Vagina (tissue), 2 donors: ENCODE data around the gene DENND4A. TPM values are rescaled to one million over a fixed set of nuclear protein-coding genes. Genes with fewer than 3 reads are reported as not detected.
A peak's percentile ranks its signal among the peaks of the same experiment; 100 is the strongest.
"Not testable (repeated sequence)": the region's sequence is repeated elsewhere in the genome, so short reads cannot be mapped to it uniquely, and the experiment has no call there.

Experiments used
- DNase-seq, 2 donors: peaks; one replicate each; pipeline ENCODE4 v3.0.0-alpha.2; 2017; ENCODE audit errors: extremely low spot score in 2 of 2
- H3K27ac ChIP-seq: fragments of 200-600 bp; sonication (generic); one replicate; pipeline ENCODE4 v1.5.1; 2019
- H3K27me3 ChIP-seq: fragments of 200-600 bp; sonication (generic); one replicate; pipeline ENCODE4 v1.5.1; 2019
- H3K36me3 ChIP-seq, 2 donors: fragments of 200-600 bp; sonication (generic); one replicate each; pipeline ENCODE4 v1.5.1; 2017 to 2019
- H3K4me1 ChIP-seq: fragments of 200-600 bp; sonication (generic); one replicate; pipeline ENCODE4 v1.5.1; 2019
- H3K4me3 ChIP-seq, 2 donors: fragments of 200-600 bp; sonication (generic); 1 replicate in 1 of 2; 2 replicates in 1 of 2; pipeline ENCODE4 v1.5.1; 2016 to 2019
- H3K9me3 ChIP-seq: fragments of 200-600 bp; sonication (generic); one replicate; pipeline ENCODE4 v1.5.1; 2019
- POLR2A ChIP-seq, 2 donors: fragments of 450-650 bp; IDR thresholded peaks; one replicate each; pipeline ENCODE4 v1.6.1; 2017; ENCODE audit warnings: antibody characterized with exemption in 2 of 2, mild to moderate bottlenecking in 2 of 2, moderate library complexity in 2 of 2
- POLR2AphosphoS5 ChIP-seq, 2 donors: sonication (generic); formaldehyde crosslinking; IDR thresholded peaks; one replicate each; pipeline ENCODE4 v1.9.0; 2017; ENCODE audit warnings: antibody characterized with exemption in 2 of 2, mild to moderate bottlenecking in 2 of 2, low read depth in 1 of 2; ENCODE audit not compliant: insufficient read depth in 1 of 2
- intact Hi-C: fragments of 100-400 bp; cut with DNase I; formaldehyde crosslinking; loops from one replicate; pipeline ENCODE4 v1.15.1; 2023
- total RNA-seq: library from RNA; depleted of rRNA; stranded (reverse); fragments of >200 nt; gene quantifications from one replicate; pipeline ENCODE4 v1.2.3, GENCODE V29; 2016
- TF ChIP-seq, protein P1 (sequence below), 3 experiments: fragments of 450-650 bp in 2 of 3; fragments of 200-600 bp in 1 of 3; sonication (generic) in 1 of 3; IDR thresholded peaks; one replicate each; pipeline ENCODE4 v1.5.1; 2017 to 2019; ENCODE audit warnings: antibody characterized with exemption in 3 of 3, mild to moderate bottlenecking in 2 of 3, moderate library complexity in 2 of 3

The DENND4A gene
- total RNA-seq, 1 donor from 2014 or later: 28.7 TPM

DNA sequence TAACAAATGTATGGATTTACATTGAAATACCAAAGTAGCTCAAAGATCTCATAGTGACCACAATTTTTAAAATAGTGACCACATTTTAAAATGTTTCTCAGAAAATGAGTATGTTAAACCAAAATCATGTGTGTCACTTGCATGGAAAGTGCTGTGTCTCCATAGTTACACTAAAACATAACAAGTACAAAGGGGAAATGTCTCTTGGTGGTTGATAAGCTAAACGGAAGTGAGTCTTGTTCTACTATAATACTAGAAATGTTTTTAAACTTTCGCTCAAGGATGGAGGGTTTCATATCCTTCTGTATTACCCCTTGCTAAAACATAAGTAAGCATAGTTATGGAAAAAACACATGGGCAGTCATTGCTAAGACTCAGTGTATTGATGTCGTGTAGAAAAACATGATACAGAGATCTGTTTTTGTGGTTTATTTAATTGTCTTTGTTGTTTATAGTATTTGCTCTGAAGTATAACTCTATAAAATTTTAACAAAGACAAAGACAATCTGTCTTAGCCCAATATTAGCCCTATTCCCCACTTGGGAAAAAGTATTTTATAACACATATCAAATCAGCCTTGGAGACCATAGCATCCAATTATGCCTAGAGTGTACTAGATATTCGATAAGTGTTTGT is 27.0 kb upstream of the DENND4A start:
- intact Hi-C loops: no loop called here
- no peak overlapping the region for H3K27ac ChIP-seq
- DNase-seq: no peak

DNA sequence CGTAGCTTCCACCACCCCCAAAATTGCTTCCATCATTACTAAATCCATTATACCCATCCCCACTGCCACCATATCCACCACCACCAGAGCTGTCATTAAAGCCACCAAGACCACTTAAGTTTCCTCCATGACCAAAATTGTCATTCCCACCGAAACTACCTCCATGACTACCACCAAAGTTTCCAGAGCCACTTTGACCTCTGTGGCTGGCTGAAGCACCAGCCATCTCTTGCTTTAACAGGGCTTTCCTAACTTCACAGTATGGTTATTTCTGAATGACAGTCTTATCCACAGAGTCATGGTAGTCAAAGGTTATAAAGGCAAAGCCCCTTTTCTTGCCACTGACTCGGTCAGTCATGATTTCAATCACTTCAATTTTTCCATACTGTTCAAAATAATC is 24.3 kb upstream of the DENND4A start:
- Histone ChIP-seq H3K4me3 (no peak overlapping the region), H3K27ac (no peak overlapping the region), H3K36me3 (no peaks in the 10 kb centered on the region), H3K4me1 (no peaks in the 10 kb centered on the region), H3K27me3 (no peaks in the 10 kb centered on the region), H3K9me3 (peaks cover 10% of the 10 kb centered on the region)
- DNase-seq: no peak
- TF ChIP-seq POLR2A (IDR thresholded peaks at IDR 0.05) (no peak), POLR2AphosphoS5 (IDR thresholded peaks at IDR 0.05; ENCODE audit: insufficient read depth in 1 of 2, low read depth in 1 of 2) (no peak)
- TF ChIP-seq, protein P1, sequence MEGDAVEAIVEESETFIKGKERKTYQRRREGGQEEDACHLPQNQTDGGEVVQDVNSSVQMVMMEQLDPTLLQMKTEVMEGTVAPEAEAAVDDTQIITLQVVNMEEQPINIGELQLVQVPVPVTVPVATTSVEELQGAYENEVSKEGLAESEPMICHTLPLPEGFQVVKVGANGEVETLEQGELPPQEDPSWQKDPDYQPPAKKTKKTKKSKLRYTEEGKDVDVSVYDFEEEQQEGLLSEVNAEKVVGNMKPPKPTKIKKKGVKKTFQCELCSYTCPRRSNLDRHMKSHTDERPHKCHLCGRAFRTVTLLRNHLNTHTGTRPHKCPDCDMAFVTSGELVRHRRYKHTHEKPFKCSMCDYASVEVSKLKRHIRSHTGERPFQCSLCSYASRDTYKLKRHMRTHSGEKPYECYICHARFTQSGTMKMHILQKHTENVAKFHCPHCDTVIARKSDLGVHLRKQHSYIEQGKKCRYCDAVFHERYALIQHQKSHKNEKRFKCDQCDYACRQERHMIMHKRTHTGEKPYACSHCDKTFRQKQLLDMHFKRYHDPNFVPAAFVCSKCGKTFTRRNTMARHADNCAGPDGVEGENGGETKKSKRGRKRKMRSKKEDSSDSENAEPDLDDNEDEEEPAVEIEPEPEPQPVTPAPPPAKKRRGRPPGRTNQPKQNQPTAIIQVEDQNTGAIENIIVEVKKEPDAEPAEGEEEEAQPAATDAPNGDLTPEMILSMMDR (IDR thresholded peaks at IDR 0.05): no peak
- intact Hi-C loops: no loop called here

More for the DNA sequence above, 27.0 kb upstream of the DENND4A start:
- H3K36me3 ChIP-seq: no peaks in the 10 kb centered on the region
- no peaks in the 10 kb centered on the region for H3K27me3 ChIP-seq
- H3K4me1 ChIP-seq: no peaks in the 10 kb centered on the region
- no peaks in the 10 kb centered on the region for H3K9me3 ChIP-seq
- H3K4me3 ChIP-seq: no peak overlapping the region
- TF ChIP-seq POLR2A (IDR thresholded peaks at IDR 0.05) (no peak), POLR2AphosphoS5 (IDR thresholded peaks at IDR 0.05; ENCODE audit: insufficient read depth in 1 of 2, low read depth in 1 of 2) (no peak)
- TF ChIP-seq, protein P1 (IDR thresholded peaks at IDR 0.05): no peak

DNA sequence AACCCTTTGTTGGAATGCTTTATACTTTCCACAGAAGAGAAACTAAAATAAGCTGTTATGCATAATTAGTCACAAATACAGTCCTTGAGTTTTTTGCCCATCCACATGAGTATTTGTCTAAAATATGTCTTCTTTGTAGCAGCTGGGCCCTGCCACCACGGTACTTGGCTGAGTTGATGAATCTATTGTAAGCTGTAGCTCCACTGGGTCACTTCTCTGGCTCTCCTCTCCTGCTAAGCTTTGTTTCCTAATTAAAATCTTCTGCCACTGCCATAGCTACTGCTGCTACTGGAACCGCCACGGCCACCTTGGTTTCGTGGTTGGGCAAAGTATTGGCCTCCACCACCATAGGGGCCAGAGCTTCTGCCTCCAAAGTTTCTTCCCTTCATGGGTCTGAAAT is 23.9 kb upstream of the DENND4A start:
- H3K9me3 ChIP-seq: peaks cover 10% of the 10 kb centered on the region
- H3K27me3 ChIP-seq, H3K4me3 ChIP-seq, H3K4me1 ChIP-seq, intact Hi-C loops, DNase-seq, H3K27ac ChIP-seq, H3K36me3 ChIP-seq: not testable (repeated sequence)

DNA sequence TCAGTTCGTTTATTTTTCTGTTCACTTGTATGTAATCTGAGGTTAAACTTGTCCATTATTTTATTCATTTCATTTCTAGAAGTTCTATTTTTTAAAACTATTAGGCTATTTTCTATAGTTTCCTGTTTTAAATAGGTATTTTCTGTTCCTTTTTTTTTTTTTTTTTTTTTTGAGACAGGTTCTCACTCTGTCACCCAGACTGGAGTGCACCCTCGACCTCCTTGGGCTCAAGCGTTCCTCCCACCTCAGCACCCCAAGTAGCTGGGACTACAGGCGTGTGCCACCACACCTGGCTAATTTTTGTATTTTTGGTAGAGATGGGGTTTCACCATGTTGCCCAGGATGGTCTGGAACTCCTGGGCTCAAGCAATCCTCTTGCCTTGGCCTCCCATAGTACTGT is 22.2 kb upstream of the DENND4A start:
- H3K27ac ChIP-seq, H3K4me1 ChIP-seq, intact Hi-C loops, H3K4me3 ChIP-seq, H3K36me3 ChIP-seq, H3K27me3 ChIP-seq: not testable (repeated sequence)
- peaks cover 10% of the 10 kb centered on the region for H3K9me3 ChIP-seq
- peak in 1 of 2 donors; percentile 5 for DNase-seq

DNA sequence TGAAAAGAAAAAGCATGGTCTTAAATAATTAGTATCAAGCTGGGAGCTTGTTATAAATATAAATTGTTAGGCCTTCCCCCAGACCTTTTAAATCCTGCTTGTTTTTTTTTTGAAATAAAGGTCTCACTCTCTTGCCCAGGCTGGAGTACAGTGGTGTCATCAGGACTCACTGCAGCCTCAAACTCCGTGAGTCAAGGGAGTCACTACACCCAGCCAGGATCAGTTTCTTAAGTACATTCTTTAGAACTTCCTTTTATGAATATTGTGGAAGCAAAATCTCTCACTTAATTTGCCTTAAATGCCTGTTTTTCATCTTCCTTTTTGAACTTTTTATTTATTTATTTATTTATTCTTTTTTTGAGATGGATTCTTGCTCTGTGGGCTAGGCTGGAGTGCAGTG is 20.8 kb upstream of the DENND4A start:
- no peak for TF ChIP-seq POLR2A (IDR thresholded peaks at IDR 0.05)
- TF ChIP-seq, protein P1 (IDR thresholded peaks at IDR 0.05): no peak
- TF ChIP-seq POLR2AphosphoS5 (IDR thresholded peaks at IDR 0.05; ENCODE audit: insufficient read depth in 1 of 2, low read depth in 1 of 2): no peak
- peak in 1 of 2 donors; percentile 27 for DNase-seq

GRCh38 chr15:65812467-65812866 is 20.4 kb upstream of the DENND4A start:
- peaks cover 10% of the 10 kb centered on the region for H3K9me3 ChIP-seq
- TF ChIP-seq POLR2A (IDR thresholded peaks at IDR 0.05) (no peak), POLR2AphosphoS5 (IDR thresholded peaks at IDR 0.05; ENCODE audit: insufficient read depth in 1 of 2, low read depth in 1 of 2) (no peak)
- TF ChIP-seq, protein P1 (IDR thresholded peaks at IDR 0.05): no peak
- H3K4me1 ChIP-seq: no peaks in the 10 kb centered on the region
- H3K27ac ChIP-seq: no peak overlapping the region
- no peaks in the 10 kb centered on the region for H3K27me3 ChIP-seq
- peak in 1 of 2 donors; percentile 10 for DNase-seq
- H3K36me3 ChIP-seq: no peaks in the 10 kb centered on the region
- intact Hi-C loops: no loop called here
- no peak overlapping the region for H3K4me3 ChIP-seq

More for the DNA sequence above, 20.8 kb upstream of the DENND4A start:
- intact Hi-C loops: no loop called here
- Histone ChIP-seq H3K4me1 (no peaks in the 10 kb centered on the region), H3K27me3 (no peaks in the 10 kb centered on the region), H3K27ac (no peak overlapping the region), H3K9me3 (peaks cover 10% of the 10 kb centered on the region), H3K4me3 (no peak overlapping the region), H3K36me3 (no peaks in the 10 kb centered on the region)
